Measurements from ENCODE around the gene KIAA1191. TPM values are rescaled to one million over a fixed set of nuclear protein-coding genes. Genes with fewer than 3 reads are reported as not detected.
"Not testable (repeated sequence)": the region's sequence is repeated elsewhere in the genome, so short reads cannot be mapped to it uniquely, and the experiment has no call there.

The KIAA1191 gene, protein sequence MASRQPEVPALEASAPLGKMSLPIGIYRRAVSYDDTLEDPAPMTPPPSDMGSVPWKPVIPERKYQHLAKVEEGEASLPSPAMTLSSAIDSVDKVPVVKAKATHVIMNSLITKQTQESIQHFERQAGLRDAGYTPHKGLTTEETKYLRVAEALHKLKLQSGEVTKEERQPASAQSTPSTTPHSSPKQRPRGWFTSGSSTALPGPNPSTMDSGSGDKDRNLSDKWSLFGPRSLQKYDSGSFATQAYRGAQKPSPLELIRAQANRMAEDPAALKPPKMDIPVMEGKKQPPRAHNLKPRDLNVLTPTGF
- total RNA-seq (10 to 100 TPM; 66.4 to 79.3 (median 72.8) TPM), total RNA-seq (45.5 to 96.8 (median 77.8) reads per million in 29 experiments)
- total RNA-seq (2013) = 48.1 TPM

DNA sequence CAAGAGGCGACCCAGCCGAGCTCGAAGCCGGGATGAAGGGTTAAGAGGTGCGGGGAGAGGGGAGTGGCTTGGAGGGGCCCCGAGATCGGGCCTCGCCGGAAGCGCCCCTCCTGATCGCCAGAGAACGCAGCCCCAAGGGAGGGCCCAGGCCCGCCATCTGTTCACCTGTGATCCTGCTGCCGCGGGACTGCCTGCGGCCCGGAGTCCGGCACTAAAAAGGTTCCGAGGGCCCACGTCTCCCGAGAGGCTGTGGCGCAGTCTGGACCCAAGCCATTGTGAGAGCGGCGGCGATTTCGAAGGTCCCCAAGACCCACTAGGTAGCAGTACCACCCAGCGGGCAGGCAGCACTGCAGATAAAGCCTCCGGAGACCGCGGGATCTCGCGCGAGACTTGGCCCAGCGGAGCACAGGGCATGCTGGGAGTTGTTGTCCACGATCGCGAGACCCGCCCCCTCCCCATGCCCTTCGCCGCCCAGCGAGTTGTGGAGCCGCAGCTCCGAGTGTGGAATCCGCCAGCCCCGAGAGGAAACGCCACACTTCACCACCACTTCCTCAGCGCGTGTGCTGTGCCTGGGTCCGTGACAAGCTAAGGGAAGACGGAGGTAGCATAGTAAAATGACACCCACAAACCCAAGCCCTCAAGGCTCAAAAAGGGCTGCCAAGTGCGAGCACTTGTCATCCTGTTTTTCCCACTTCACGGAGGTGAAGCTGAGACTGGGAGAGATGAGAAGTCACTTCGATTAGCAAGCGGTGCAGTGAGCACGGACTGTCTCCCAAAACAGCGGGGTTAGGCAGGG lies at the start of gene KIAA1191:
TSS of gene KIAA1191 (minus strand) at position 328 of the 796 bp plus-strand sequence. CDS start 2,256 bp downstream, outside the sequence.
- WGBS (ENCODE audit: insufficient coverage) = under 1% methylated on average over 44 of the region's 56 CpGs
- no peaks in the 10 kb centered on the region for H3K9me3 Mint-ChIP-seq
- peak; percentile 89 to 97 (median 96) for DNase-seq
- Histone ChIP-seq H3K27ac (ENCODE audit: low read length) (peak within 1 kb of the TSS; percentile 72), H3K27me3 (replicated peaks in 1 of 2; ENCODE audit: control insufficient read depth in 2 of 2, extremely low read depth in 1 of 2, insufficient read depth in 2 of 2, low read length in 1 of 2) (no peaks in the 10 kb centered on the region), H3K4me3 (ENCODE audit: control insufficient read depth in 1 of 2, extremely low read depth in 1 of 2, low read length in 1 of 2) (peak within 1 kb of the TSS; percentile 92 to 95), H3K9me3 (no peaks in the 10 kb centered on the region), H3K36me3 (ENCODE audit: control insufficient read depth in 2 of 2, extremely low read depth in 1 of 2, insufficient read depth in 1 of 2, low read length in 1 of 2) (peaks cover 0 to 17% of the 10 kb centered on the region in 2 donors), H3K4me1 (ENCODE audit: control insufficient read depth in 1 of 2, extremely low read depth in 1 of 2, insufficient read depth in 2 of 2, low read length in 2 of 2) (peaks cover 14 to 44% of the 10 kb centered on the region in 2 experiments)
- H3K4me1 Mint-ChIP-seq = peaks cover 32 to 41% (median 36%) of the 10 kb centered on the region in 3 donors
- ChIA-PET CTCF (interaction anchor here (0.7 to 2.2 kb wide), 4 partner anchors 9 to 624 kb away, joined by 3 to 12 read pairs (median 5); partner anchors contain the start of genes HIGD2A (in 1 of the 2) and NOP16 (in 1 of the 2)), POLR2A (interaction anchor here (0.5 to 0.6 kb wide), 4 partner anchors 20 to 121 kb away, joined by 3 read pairs; no protein-coding TSS in a partner anchor)
- no peaks in the 10 kb centered on the region for H3K27me3 Mint-ChIP-seq
- H3K36me3 Mint-ChIP-seq = peaks cover 13% of the 10 kb centered on the region
- H3K4me3 Mint-ChIP-seq = peak within 1 kb of the TSS; percentile 92 to 98 (median 98)
- peak within 1 kb of the TSS; percentile 95 to 99 for H3K27ac Mint-ChIP-seq
- peak; percentile 91 to 92 (median 92) for ATAC-seq (replicated peaks in 1 of 4)

DNA sequence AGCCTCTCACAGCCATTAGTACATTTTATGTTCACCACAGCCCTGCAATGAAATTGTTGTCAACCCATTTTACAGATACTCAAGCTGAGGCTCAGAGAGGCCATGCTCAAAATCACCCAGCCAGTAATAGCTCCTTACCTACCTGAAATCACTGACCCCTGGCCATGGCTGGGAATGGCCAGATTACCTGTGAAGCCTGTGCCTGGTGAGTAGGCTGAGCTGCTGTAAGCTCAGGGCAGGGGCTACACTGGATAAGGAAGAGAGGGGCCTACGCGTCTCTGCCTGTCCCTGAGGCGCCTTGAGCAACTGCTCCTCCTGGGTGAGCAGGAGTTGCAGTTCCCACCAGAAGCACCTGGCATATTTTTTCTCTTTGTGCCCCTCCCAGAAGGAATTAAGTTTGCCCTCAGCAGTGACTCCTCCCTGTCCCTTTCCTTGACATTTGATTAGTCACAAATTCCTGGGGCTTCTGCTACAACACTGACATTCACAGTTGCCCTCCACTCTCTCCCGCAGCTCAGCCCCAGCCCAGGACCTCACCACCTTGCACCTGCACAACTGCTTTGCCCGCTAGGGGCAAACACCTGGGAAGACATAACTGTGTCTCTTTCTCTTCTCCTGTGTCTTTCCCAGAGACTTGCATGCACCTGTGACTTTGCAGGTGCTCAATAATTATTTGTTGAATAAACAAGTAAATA lies 49.1 kb upstream of the KIAA1191 start:
- peaks cover 33 to 42% (median 40%) of the 10 kb centered on the region in 3 donors for H3K4me1 Mint-ChIP-seq
- DNase-seq (no peak), ATAC-seq (replicated peaks in 1 of 4) (no peak)
- H3K4me1 ChIP-seq (ENCODE audit: control insufficient read depth in 1 of 2, extremely low read depth in 1 of 2, insufficient read depth in 2 of 2, low read length in 2 of 2) = peaks cover 9 to 28% of the 10 kb centered on the region in 2 experiments
- H3K36me3 ChIP-seq (ENCODE audit: control insufficient read depth in 2 of 2, extremely low read depth in 1 of 2, insufficient read depth in 1 of 2, low read length in 1 of 2) = peaks cover 9 to 19% of the 10 kb centered on the region in 2 donors
- ChIA-PET CTCF (no interaction called here), POLR2A (interaction anchor here in 1 of 2 donors (0.5 kb wide), 1 partner anchor 917 kb away, joined by 3 read pairs; no protein-coding TSS in a partner anchor)
- H3K4me3 Mint-ChIP-seq = no peak overlapping the region
- no peaks in the 10 kb centered on the region for H3K27me3 Mint-ChIP-seq
- no peaks in the 10 kb centered on the region for H3K27me3 ChIP-seq (replicated peaks in 1 of 2; ENCODE audit: control insufficient read depth in 2 of 2, extremely low read depth in 1 of 2, insufficient read depth in 2 of 2, low read length in 1 of 2)
- peaks cover 26% of the 10 kb centered on the region for H3K36me3 Mint-ChIP-seq
- 100% methylated on average over 2 of the region's 5 CpGs for WGBS (ENCODE audit: insufficient coverage)
- no peak overlapping the region for H3K27ac Mint-ChIP-seq
- no peak overlapping the region for H3K4me3 ChIP-seq (ENCODE audit: control insufficient read depth in 1 of 2, extremely low read depth in 1 of 2, low read length in 1 of 2)
- H3K27ac ChIP-seq (ENCODE audit: low read length) = no peak overlapping the region
- no peaks in the 10 kb centered on the region for H3K9me3 Mint-ChIP-seq
- H3K9me3 ChIP-seq = no peaks in the 10 kb centered on the region

DNA sequence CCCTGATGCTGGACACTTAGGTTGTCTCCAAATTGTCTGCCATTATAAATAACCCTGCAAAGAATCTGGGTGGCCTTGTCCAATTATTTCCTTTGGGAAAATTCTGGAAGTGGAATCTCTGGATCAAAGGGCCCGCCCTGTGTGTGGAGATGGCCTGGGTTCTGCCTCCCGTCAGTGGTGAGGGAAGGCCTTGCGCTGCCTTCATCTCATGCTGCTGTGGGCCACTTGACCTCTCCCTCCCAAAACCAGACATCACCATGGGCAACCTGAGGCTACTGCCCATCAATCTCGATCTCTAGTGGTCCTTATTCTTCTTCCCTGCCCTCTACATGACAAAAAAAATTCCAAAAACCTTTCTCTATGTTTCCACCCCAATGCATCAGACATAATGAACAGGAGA lies 48.2 kb upstream of the KIAA1191 start:
- WGBS (ENCODE audit: insufficient coverage) = 97% methylated on average over 3 of the region's 4 CpGs
- Mint-ChIP-seq H3K4me1 (peaks cover 25 to 33% (median 31%) of the 10 kb centered on the region in 3 donors), H3K4me3 (no peak overlapping the region), H3K9me3 (no peaks in the 10 kb centered on the region), H3K36me3 (peaks cover 28% of the 10 kb centered on the region), H3K27me3 (no peaks in the 10 kb centered on the region), H3K27ac (no peak overlapping the region)
- CTCF ChIA-PET = no interaction called here
- POLR2A ChIA-PET = interaction anchor here in 1 of 2 donors (0.6 kb wide), 1 partner anchor 189 kb away, joined by 6 read pairs; no protein-coding TSS in a partner anchor
- no peak overlapping the region for H3K27ac ChIP-seq (ENCODE audit: low read length)
- DNase-seq (no peak), ATAC-seq (replicated peaks in 1 of 4) (no peak)
- peaks cover 2 to 21% of the 10 kb centered on the region in 2 experiments for H3K4me1 ChIP-seq (ENCODE audit: control insufficient read depth in 1 of 2, extremely low read depth in 1 of 2, insufficient read depth in 2 of 2, low read length in 2 of 2)
- H3K4me3 ChIP-seq (ENCODE audit: control insufficient read depth in 1 of 2, extremely low read depth in 1 of 2, low read length in 1 of 2) = no peak overlapping the region
- H3K27me3 ChIP-seq (replicated peaks in 1 of 2; ENCODE audit: control insufficient read depth in 2 of 2, extremely low read depth in 1 of 2, insufficient read depth in 2 of 2, low read length in 1 of 2) = no peaks in the 10 kb centered on the region
- H3K9me3 ChIP-seq = no peaks in the 10 kb centered on the region
- H3K36me3 ChIP-seq (ENCODE audit: control insufficient read depth in 2 of 2, extremely low read depth in 1 of 2, insufficient read depth in 1 of 2, low read length in 1 of 2) = peaks cover 11 to 19% of the 10 kb centered on the region in 2 donors

DNA sequence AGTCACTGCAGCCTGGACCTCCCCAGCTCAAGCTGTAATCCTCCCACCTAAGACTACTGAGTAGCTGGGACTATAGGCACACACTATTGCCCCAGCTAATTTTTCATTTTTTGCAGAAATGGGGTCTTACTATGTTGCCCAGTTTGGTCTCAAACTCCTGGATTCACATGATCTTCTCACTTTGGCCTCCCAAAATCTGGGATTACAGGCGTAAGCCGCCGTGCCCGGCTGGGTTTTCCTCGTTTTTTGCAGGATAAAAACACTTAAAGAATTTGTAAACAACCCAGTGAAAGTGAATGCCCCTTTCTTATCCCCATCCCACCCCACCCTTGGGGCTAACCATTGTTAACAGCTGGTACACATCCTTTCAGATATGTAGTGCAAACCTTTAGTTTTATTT lies 47.0 kb upstream of the KIAA1191 start:
- Histone ChIP-seq H3K9me3 (no peaks in the 10 kb centered on the region), H3K27ac (ENCODE audit: low read length) (no peak overlapping the region), H3K4me3 (ENCODE audit: control insufficient read depth in 1 of 2, extremely low read depth in 1 of 2, low read length in 1 of 2) (no peak overlapping the region), H3K36me3 (ENCODE audit: control insufficient read depth in 2 of 2, extremely low read depth in 1 of 2, insufficient read depth in 1 of 2, low read length in 1 of 2) (peaks cover 15 to 22% of the 10 kb centered on the region in 2 donors), H3K4me1 (ENCODE audit: control insufficient read depth in 1 of 2, extremely low read depth in 1 of 2, insufficient read depth in 2 of 2, low read length in 2 of 2) (peaks cover 0 to 9% of the 10 kb centered on the region in 2 experiments), H3K27me3 (replicated peaks in 1 of 2; ENCODE audit: control insufficient read depth in 2 of 2, extremely low read depth in 1 of 2, insufficient read depth in 2 of 2, low read length in 1 of 2) (no peaks in the 10 kb centered on the region)
- Mint-ChIP-seq H3K4me1 (peaks cover 13 to 22% (median 20%) of the 10 kb centered on the region in 3 donors), H3K9me3 (no peaks in the 10 kb centered on the region), H3K4me3 (no peak overlapping the region), H3K27me3 (no peaks in the 10 kb centered on the region), H3K36me3 (peaks cover 28% of the 10 kb centered on the region), H3K27ac (no peak overlapping the region)
- ChIA-PET CTCF (no interaction called here), POLR2A (interaction anchor here (0.6 to 0.7 kb wide), 5 partner anchors 66 to 241 kb away, joined by 3 to 7 read pairs (median 5); no protein-coding TSS in a partner anchor)
- ATAC-seq (replicated peaks in 1 of 4) = no peak
- DNase-seq = no peak
- 100% methylated on average over 4 of the region's 5 CpGs for WGBS (ENCODE audit: insufficient coverage)

DNA sequence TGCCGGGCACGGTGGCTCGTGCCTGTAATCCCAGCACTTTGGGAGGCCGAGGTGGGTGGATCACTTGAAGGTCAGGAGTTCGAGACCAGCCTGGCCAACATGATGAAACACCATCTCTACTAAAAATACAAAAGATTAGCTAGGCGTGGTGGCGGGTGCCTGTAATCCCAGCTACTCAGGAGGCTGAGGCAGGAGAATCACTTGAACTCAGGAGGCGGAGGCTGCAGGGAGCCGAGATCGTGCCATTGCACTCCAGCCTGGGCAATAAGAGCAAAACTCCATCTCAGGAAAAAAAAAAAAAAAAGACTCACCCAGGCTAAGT lies 46.6 kb upstream of the KIAA1191 start:
- POLR2A ChIA-PET = interaction anchor here in 1 of 2 donors (0.7 kb wide), 2 partner anchors 130 to 136 kb away, joined by 3 to 7 read pairs; no protein-coding TSS in a partner anchor
- H3K27me3 ChIP-seq (replicated peaks in 1 of 2; ENCODE audit: control insufficient read depth in 2 of 2, extremely low read depth in 1 of 2, insufficient read depth in 2 of 2, low read length in 1 of 2); H3K4me3 ChIP-seq (ENCODE audit: control insufficient read depth in 1 of 2, extremely low read depth in 1 of 2, low read length in 1 of 2); DNase-seq; H3K27me3 Mint-ChIP-seq; H3K9me3 ChIP-seq; ATAC-seq (replicated peaks in 1 of 4); CTCF ChIA-PET; H3K4me3 Mint-ChIP-seq; H3K27ac Mint-ChIP-seq; H3K9me3 Mint-ChIP-seq; H3K4me1 ChIP-seq (ENCODE audit: control insufficient read depth in 1 of 2, extremely low read depth in 1 of 2, insufficient read depth in 2 of 2, low read length in 2 of 2); H3K27ac ChIP-seq (ENCODE audit: low read length): not testable (repeated sequence)
- peaks cover 15 to 22% of the 10 kb centered on the region in 2 donors for H3K36me3 ChIP-seq (ENCODE audit: control insufficient read depth in 2 of 2, extremely low read depth in 1 of 2, insufficient read depth in 1 of 2, low read length in 1 of 2)
- H3K4me1 Mint-ChIP-seq = peaks cover 13 to 19% (median 18%) of the 10 kb centered on the region in 3 donors
- 100% methylated on average over 1 of the region's 10 CpGs for WGBS (ENCODE audit: insufficient coverage)
- H3K36me3 Mint-ChIP-seq = peaks cover 28% of the 10 kb centered on the region

All from T-cell (primary cell).